ENCODE measurements around the gene TNS1.

DNA sequence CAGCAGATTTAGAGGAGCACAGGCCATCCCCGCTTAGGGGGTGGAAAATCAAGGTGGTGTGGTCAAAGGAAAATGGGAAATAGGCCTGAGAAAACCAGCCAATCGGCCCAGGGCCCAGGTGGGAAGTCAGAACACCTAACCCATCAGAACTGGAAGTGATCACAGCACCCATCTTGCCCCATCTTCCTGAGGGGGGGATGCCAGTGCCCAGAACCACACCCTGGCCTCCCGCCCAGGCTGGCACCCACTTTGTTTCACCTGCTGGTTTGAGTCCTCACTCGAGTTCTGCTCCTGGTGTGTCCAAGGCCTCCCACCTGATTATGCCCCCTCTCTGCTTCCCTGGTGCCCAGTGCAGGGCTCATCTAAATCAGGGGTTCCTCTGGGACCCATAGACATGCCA is 174.5 kb downstream of the TNS1 start:
- TF ChIP-seq POLR2A (IDR thresholded peaks at IDR 0.05; ENCODE audit: borderline replicate concordance, extremely low read depth, insufficient read depth, insufficient read length) (no peak), POLR2AphosphoS5 (IDR thresholded peaks at IDR 0.05; ENCODE audit: low read depth, low read length) (no peak), CEBPB (IDR thresholded peaks at IDR 0.05; ENCODE audit: low read depth) (no peak), ELF1 (IDR thresholded peaks at IDR 0.05; ENCODE audit: borderline replicate concordance, low read depth) (no peak)
- TF ChIP-seq, protein P1, sequence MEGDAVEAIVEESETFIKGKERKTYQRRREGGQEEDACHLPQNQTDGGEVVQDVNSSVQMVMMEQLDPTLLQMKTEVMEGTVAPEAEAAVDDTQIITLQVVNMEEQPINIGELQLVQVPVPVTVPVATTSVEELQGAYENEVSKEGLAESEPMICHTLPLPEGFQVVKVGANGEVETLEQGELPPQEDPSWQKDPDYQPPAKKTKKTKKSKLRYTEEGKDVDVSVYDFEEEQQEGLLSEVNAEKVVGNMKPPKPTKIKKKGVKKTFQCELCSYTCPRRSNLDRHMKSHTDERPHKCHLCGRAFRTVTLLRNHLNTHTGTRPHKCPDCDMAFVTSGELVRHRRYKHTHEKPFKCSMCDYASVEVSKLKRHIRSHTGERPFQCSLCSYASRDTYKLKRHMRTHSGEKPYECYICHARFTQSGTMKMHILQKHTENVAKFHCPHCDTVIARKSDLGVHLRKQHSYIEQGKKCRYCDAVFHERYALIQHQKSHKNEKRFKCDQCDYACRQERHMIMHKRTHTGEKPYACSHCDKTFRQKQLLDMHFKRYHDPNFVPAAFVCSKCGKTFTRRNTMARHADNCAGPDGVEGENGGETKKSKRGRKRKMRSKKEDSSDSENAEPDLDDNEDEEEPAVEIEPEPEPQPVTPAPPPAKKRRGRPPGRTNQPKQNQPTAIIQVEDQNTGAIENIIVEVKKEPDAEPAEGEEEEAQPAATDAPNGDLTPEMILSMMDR (IDR thresholded peaks at IDR 0.05 in 2 of 3, conservative IDR thresholded peaks at IDR 0.05 in 1 of 3; ENCODE audit: borderline replicate concordance in 1 of 3, insufficient read depth in 1 of 3, low read depth in 2 of 3, low read length in 2 of 3), result no peak

All from HCT116 (cell line).